Mucosa of rectum (tissue), 2 donors: ENCODE data around the gene RUSF1.
A peak's percentile ranks its signal among the peaks of the same experiment; 100 is the strongest.
"Not testable (repeated sequence)": the region's sequence is repeated elsewhere in the genome, so short reads cannot be mapped to it uniquely, and the experiment has no call there.

ENCODE experiments used
- H3K27ac ChIP-seq, 2 donors: one replicate each; pipeline ENCODE4 v1.7.0; 2013; ENCODE audit warnings: inconsistent platforms in 2 of 2, low read depth in 2 of 2, low read length in 2 of 2
- H3K27me3 ChIP-seq, 2 donors: one replicate each; pipeline ENCODE4 v1.7.0; 2013; ENCODE audit warnings: low read length in 2 of 2; ENCODE audit not compliant: control insufficient read depth in 2 of 2, insufficient read depth in 2 of 2
- H3K36me3 ChIP-seq, 2 donors: one replicate each; pipeline ENCODE4 v1.7.0; 2013; ENCODE audit warnings: low read length in 2 of 2; ENCODE audit not compliant: control insufficient read depth in 2 of 2, insufficient read depth in 2 of 2
- H3K4me1 ChIP-seq, 2 donors: one replicate each; pipeline ENCODE4 v1.7.0; 2013; ENCODE audit warnings: low read length in 2 of 2, mild to moderate bottlenecking in 1 of 2; ENCODE audit not compliant: control insufficient read depth in 2 of 2, insufficient read depth in 2 of 2
- H3K4me3 ChIP-seq, 2 donors: one replicate each; pipeline ENCODE4 v1.7.0; 2013; ENCODE audit warnings: low read length in 2 of 2
- H3K9ac ChIP-seq, 2 donors: one replicate each; pipeline ENCODE4 v1.7.0; 2013; ENCODE audit warnings: low read length in 2 of 2, low read depth in 1 of 2, mild to moderate bottlenecking in 1 of 2
- H3K9me3 ChIP-seq, 2 donors: one replicate each; pipeline ENCODE4 v1.7.0; 2013; ENCODE audit warnings: low read length in 2 of 2; ENCODE audit not compliant: control insufficient read depth in 2 of 2
- donor health status: healthy.
- donor health status: Normal muscosa, but diverticular disease.

The RUSF1 gene

GRCh38 chr16:31530405-31530804 is 22.2 kb upstream of the RUSF1 start:
- no peaks in the 10 kb centered on the region for H3K9me3 ChIP-seq
- H3K27me3 ChIP-seq: peaks cover 12 to 26% of the 10 kb centered on the region in 2 donors
- no peaks in the 10 kb centered on the region for H3K4me1 ChIP-seq
- no peak overlapping the region for H3K4me3 ChIP-seq
- no peaks in the 10 kb centered on the region for H3K36me3 ChIP-seq
- H3K9ac ChIP-seq: no peak overlapping the region
- no peak overlapping the region for H3K27ac ChIP-seq

DNA sequence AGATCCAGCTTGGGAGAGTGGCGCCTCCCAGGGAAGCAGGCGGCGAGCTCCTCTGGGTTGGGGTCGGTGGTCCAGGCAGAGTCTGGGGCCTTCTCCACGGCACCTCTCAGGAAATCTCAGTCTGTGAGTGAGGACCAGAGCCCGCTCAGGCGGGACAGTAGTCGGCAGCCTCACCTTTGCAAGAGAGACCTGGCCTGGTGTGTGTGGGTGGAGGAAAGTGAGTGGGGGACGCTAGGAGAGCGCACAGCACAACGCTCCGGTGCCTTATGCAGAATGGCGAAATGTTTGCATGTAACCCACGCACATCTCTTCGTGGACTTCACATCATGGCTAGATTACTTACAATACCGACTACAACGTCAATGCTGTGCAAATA is 21.7 kb upstream of the RUSF1 start:
- no peaks in the 10 kb centered on the region for H3K4me1 ChIP-seq
- no peak overlapping the region for H3K4me3 ChIP-seq
- no peak overlapping the region for H3K27ac ChIP-seq
- H3K9ac ChIP-seq: no peak overlapping the region
- H3K27me3 ChIP-seq: peaks cover 12 to 26% of the 10 kb centered on the region in 2 donors
- no peaks in the 10 kb centered on the region for H3K9me3 ChIP-seq
- H3K36me3 ChIP-seq: no peaks in the 10 kb centered on the region

DNA sequence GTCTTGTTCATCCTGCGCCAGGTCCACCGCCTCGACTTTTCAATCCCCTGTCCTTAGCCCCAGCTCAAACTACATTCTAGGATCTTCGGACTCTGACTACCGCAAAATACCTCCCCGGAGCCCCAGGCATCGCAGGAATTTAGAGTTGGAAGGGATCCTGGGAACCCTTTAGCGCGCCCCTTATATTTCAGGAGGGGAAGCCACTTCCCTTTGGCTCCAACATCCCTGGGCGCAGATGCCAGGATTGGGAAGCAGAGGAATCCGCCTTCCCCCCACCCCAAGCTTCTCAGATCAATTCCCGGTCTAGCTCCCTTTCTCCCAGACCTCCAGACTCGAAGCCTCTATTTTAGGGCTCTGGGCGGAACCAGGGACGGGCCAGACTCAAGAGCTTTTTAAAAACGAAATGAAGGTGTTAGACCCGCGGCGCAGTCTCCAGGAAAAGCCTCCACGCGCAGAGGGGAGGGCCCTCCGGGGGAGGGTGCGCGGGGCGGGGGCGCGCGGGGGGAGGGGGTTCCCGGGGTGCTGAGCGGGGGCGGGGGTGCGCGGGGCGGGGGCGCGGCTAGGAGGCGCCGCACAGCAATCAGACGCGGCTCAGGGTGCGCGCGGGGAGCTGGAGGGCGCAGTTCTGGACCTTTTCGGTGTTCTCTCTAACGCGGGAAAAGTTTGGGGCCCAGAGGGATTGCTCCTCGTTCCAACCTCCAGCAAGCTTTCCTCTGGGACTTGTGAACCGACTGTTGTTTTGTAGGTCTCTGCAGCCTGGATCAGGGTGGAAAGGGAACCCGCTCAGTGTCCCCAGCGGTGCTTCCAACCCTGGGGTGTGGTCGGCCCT is 21.1 kb upstream of the RUSF1 start:
- Histone ChIP-seq H3K27ac (no peak overlapping the region), H3K27me3 (peaks cover 12 to 26% of the 10 kb centered on the region in 2 donors), H3K4me3 (peak overlapping the region; percentile 22 to 50), H3K36me3 (no peaks in the 10 kb centered on the region), H3K4me1 (no peaks in the 10 kb centered on the region), H3K9ac (no peak overlapping the region), H3K9me3 (no peaks in the 10 kb centered on the region)

DNA sequence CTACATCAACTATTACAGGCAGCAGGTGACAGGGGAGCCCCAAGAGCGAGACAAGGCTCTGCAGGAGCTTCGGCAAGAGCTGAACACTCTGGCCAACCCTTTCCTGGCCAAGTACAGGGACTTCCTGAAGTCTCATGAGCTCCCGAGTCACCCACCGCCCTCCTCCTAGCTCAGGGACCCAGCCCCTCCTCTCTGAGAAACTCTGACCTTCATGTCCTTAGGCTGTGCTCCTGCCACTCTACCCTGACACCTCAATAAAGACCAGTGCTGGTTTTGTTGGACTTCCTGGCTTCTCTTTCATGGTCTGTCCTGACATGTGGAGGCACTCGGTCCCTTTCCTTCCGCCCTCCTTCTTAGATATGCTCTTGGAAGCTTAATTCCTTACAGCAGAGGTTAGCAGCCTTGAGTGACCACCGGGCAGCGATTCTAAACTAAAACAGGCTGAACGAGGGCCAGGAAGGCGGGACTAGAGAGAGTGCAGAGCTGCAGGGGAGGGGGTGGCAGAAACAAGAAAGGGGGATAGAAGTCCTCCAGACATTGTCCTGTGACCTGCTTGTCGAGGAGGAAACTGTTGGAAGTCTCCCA is 20.4 kb upstream of the RUSF1 start:
- Histone ChIP-seq H3K4me1 (no peaks in the 10 kb centered on the region), H3K27ac (no peak overlapping the region), H3K27me3 (peaks cover 12 to 26% of the 10 kb centered on the region in 2 donors), H3K4me3 (peak overlapping the region; percentile 22 to 50), H3K9me3 (no peaks in the 10 kb centered on the region), H3K36me3 (no peaks in the 10 kb centered on the region), H3K9ac (no peak overlapping the region)

DNA sequence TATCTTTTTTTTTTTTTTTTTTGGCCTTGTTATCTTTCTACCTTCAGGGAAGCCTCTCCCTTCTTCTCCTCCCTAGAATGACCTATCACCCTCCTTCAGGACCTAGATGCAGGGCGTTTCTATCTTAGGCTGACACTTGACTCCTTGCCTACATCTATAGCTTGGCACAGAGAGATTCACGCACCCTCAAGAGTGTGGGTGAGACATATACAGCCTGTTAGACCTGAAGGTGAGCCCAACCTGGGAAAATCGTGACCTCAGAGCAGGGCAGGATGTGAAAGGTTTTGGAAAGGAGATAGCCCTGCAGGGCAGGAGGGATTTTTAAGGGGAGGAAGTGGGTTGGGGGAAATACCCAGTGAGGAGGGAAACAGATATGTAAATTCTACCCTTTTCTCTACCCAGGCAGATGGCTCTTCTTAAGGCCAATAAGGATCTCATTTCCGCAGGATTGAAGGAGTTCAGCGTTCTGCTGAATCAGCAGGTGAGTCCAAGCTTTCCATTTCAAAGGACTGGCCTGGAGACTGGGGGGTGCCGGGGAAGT is 19.6 kb upstream of the RUSF1 start, which contains the start of gene AHSP:
TSS of gene AHSP (plus strand) at position 167 of the 541 bp plus-strand sequence. CDS start at position 407, 240 bp downstream.
- H3K9ac ChIP-seq: no peak within 1 kb of the TSS
- no peaks in the 10 kb centered on the region for H3K36me3 ChIP-seq
- H3K4me3 ChIP-seq: no peak within 1 kb of the TSS
- no peaks in the 10 kb centered on the region for H3K9me3 ChIP-seq
- H3K27me3 ChIP-seq: peaks cover 12 to 26% of the 10 kb centered on the region in 2 donors
- no peak within 1 kb of the TSS for H3K27ac ChIP-seq
- H3K4me1 ChIP-seq: no peaks in the 10 kb centered on the region

GRCh38 chr16:31525113-31525512 is 16.9 kb upstream of the RUSF1 start:
- Histone ChIP-seq H3K27ac (no peak overlapping the region), H3K36me3 (no peaks in the 10 kb centered on the region), H3K9me3 (no peaks in the 10 kb centered on the region), H3K9ac (no peak overlapping the region), H3K4me3 (no peak overlapping the region), H3K4me1 (no peaks in the 10 kb centered on the region), H3K27me3 (peaks cover 9 to 14% of the 10 kb centered on the region in 2 donors)

GRCh38 chr16:31523768-31524167 is 15.6 kb upstream of the RUSF1 start:
- H3K4me1 ChIP-seq, H3K27me3 ChIP-seq, H3K27ac ChIP-seq, H3K9me3 ChIP-seq, H3K9ac ChIP-seq, H3K36me3 ChIP-seq, H3K4me3 ChIP-seq: not testable (repeated sequence)

- Histone ChIP-seq H3K27me3 (no peaks in the 10 kb centered on the region), H3K27ac (no peak overlapping the region), H3K4me1 (no peaks in the 10 kb centered on the region)
Observed at GRCh38 chr16:31522071-31522470, 13.9 kb upstream of the RUSF1 start.

DNA sequence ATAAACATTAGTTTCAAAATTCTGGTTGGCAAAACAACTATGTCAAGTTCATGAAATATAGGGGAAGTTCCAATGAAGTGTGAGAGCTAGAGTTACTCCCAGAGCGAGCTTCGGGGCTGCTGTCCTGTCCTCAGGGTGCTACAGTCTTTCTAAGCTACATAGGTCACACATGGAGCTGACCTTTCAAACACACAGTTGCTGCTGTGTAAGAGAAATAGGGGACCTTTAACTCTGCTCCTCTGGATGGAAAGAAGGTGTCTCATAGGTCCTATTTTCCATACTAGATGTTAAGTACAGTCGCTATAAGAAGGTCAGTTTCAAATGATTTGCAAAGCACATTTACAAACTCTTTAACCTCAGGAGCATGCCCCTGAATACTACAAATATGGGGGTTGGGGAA is 13.2 kb upstream of the RUSF1 start:
- H3K27ac ChIP-seq: no peak overlapping the region

More at GRCh38 chr16:31522071-31522470, 13.9 kb upstream of the RUSF1 start:
- Histone ChIP-seq H3K9me3 (no peaks in the 10 kb centered on the region), H3K36me3 (no peaks in the 10 kb centered on the region), H3K9ac (no peak overlapping the region), H3K4me3 (no peak overlapping the region)

DNA sequence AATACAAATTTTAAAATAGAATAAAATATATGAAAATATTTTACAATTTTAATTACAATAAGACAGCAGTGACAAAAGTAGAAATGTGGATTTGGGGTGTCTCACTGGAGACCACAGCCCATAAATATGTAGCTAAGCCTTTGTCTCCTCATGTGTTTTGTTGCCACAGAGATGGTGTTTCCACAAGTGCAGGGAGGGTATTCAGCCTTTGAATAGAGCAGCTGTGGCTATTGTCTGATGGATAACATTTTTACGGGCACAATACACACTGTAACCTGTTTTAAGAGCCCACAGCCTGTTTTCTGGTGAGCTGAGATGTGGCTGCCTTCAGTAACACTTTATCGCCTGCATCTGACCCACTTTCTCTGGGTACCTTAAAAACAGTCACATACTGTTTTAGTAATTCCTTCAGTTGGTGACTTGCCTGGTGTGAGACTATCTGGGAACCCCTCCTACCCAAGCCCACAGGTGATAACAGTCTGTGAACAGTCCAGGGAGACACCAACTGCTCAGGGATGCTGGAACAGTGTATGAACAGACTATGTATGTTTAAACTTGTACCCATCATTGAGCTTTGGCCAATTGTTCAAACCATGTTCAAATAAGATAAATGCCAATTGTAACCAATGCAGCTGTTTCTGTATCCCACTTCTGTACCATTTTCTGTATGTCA is 11.7 kb upstream of the RUSF1 start:
- H3K9me3 ChIP-seq: no peaks in the 10 kb centered on the region
- H3K36me3 ChIP-seq: no peaks in the 10 kb centered on the region
- H3K9ac ChIP-seq: no peak overlapping the region

More for the DNA sequence above, 13.2 kb upstream of the RUSF1 start:
- Histone ChIP-seq H3K4me3 (no peak overlapping the region), H3K9me3 (no peaks in the 10 kb centered on the region), H3K36me3 (no peaks in the 10 kb centered on the region), H3K4me1 (no peaks in the 10 kb centered on the region), H3K27me3 (peaks cover 0 to 2% of the 10 kb centered on the region in 2 donors), H3K9ac (no peak overlapping the region)

More for the DNA sequence above, 11.7 kb upstream of the RUSF1 start:
- Histone ChIP-seq H3K4me1 (no peaks in the 10 kb centered on the region), H3K27me3 (peaks cover 0 to 2% of the 10 kb centered on the region in 2 donors), H3K4me3 (no peak overlapping the region), H3K27ac (no peak overlapping the region)
